Upper lobe of left lung (tissue), 4 donors: ENCODE measurements around the gene VAMP1.

Experiments used
- EP300 ChIP-seq, 4 donors: sonication (generic); formaldehyde crosslinking; IDR thresholded peaks; one replicate each; pipeline ENCODE4 v1.5.1; 2017; ENCODE audit warnings: antibody characterized with exemption in 4 of 4, control low read depth in 2 of 4
- POLR2A ChIP-seq, 4 donors: fragments of 450-650 bp; IDR thresholded peaks; one replicate each; pipeline ENCODE4 v1.5.1; 2016 to 2017; ENCODE audit warnings: antibody characterized with exemption in 4 of 4, mild to moderate bottlenecking in 2 of 4

DNA sequence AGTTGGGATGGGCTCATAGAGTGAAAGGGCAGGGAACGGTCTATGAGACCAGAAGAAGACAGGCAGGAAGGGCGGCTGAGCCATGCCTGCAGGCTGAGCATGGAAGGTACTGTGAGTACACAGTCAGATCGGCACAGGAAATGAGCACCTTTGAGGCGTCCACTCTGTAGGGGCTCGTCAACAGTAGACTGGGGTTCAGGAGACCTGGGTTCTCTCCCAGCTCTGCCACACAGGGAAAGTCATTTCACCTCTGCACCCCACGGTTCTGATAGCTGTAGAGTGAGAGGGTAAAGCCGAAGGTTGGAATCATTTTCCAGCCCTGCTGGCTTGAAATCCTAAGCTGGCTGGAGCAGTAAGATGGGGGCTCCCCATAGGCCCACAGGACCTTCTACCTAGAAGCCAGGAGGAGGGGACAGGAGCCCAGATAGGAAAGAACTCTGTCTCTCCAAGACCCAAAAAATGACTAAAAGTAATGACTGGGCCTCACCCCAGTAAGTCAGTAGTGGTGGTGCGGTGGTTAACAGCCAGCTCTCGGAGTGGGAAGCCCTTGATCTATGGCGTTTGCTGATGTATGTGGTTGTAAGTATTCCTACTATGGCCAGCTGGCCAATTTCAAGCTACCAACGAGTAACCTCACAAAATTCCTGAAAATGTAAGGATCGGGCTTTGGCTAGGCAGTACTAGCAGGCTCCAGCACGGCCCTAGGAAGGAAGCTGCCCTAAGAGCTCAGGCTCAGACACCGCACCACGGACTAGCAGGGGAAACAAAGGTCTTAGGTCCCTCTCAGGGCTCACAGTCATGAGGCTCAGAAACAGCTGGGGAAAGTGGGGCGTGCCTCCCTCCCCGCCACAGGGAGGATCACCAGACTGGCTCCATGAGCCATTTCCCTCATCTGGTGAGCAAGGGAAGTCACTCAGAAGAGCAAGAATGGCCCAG is 36.0 kb downstream of the VAMP1 start:
- TF ChIP-seq EP300 (IDR thresholded peaks at IDR 0.05): no peak
- TF ChIP-seq POLR2A (IDR thresholded peaks at IDR 0.05): no peak
